H1 (cell line): ENCODE results near the gene ABCG1.

ENCODE experiments used
- JUN ChIP-seq: IDR thresholded peaks from 2 replicates; pipeline ENCODE4 v1.6.1; 2011; ENCODE audit warnings: low read depth, mild to moderate bottlenecking, improper control_type of control experiment, low read length
- KDM1A ChIP-seq: fragments of 200-600, 300-600 bp; sonication (generic); IDR thresholded peaks from 2 replicates; pipeline ENCODE4 v1.7.1; 2016; ENCODE audit warnings: mild to moderate bottlenecking, low read length, borderline replicate concordance

GRCh38 chr21:42302794-42303193, 83.9 kb downstream of the ABCG1 start:
- TF ChIP-seq KDM1A (no peak), JUN (no peak)
